Cortex of kidney (tissue), 1 donor: ENCODE results near the gene KRT34.
"Not testable (repeated sequence)": the region's sequence is repeated elsewhere in the genome, so short reads cannot be mapped to it uniquely, and the experiment has no call there.

ENCODE experiments used
- DNase-seq: peaks from one replicate; lab custom pipeline; 2025; lab: John Stamatoyannopoulos, UW

The KRT34 gene

GRCh38 chr17:41404024-41404671, 22.0 kb upstream of the KRT34 start:
- no peak for DNase-seq

- DNase-seq, result no peak
Observed at GRCh38 chr17:41403404-41404023, 21.4 kb upstream of the KRT34 start.

- no peak for DNase-seq
Observed at GRCh38 chr17:41402161-41402560, 20.1 kb upstream of the KRT34 start.

- no peak for DNase-seq
Observed at GRCh38 chr17:41396996-41397660, 15.0 kb upstream of the KRT34 start, which contains the start of gene KRT31. TSS of gene KRT31 (minus strand) at chr17:41397608. CDS start at chr17:41397539, 69 bp downstream.

- DNase-seq, result no peak
Observed at GRCh38 chr17:41396340-41396739, 14.2 kb upstream of the KRT34 start.

- DNase-seq, result no peak
Observed at GRCh38 chr17:41395611-41396010, 13.5 kb upstream of the KRT34 start.

GRCh38 chr17:41395044-41395443, 12.9 kb upstream of the KRT34 start:
- DNase-seq, result not testable (repeated sequence)

- no peak for DNase-seq
Observed at GRCh38 chr17:41394254-41394996, 12.3 kb upstream of the KRT34 start.

GRCh38 chr17:41393826-41394225, 11.7 kb upstream of the KRT34 start:
- DNase-seq, result no peak

- DNase-seq, result no peak
Observed at GRCh38 chr17:41393294-41393693, 11.2 kb upstream of the KRT34 start.

- no peak for DNase-seq
Observed at GRCh38 chr17:41392278-41392677, 10.2 kb upstream of the KRT34 start.

- DNase-seq, result no peak
Observed at GRCh38 chr17:41391535-41391934, 9.4 kb upstream of the KRT34 start.

- DNase-seq, result no peak
Observed at GRCh38 chr17:41390411-41390938, 8.4 kb upstream of the KRT34 start.

GRCh38 chr17:41387670-41388069, 5.6 kb upstream of the KRT34 start:
- no peak for DNase-seq

- no peak for DNase-seq
Observed at GRCh38 chr17:41386227-41386626, 4.1 kb upstream of the KRT34 start.

GRCh38 chr17:41383690-41384089, 1.6 kb upstream of the KRT34 start:
- DNase-seq, result no peak

- DNase-seq, result no peak
Observed at GRCh38 chr17:41382394-41382793, 288 bp upstream of the KRT34 start.

- DNase-seq, result not testable (repeated sequence)
Observed at GRCh38 chr17:41380091-41380490, 2.0 kb downstream of the KRT34 start.

GRCh38 chr17:41377546-41377945, 4.6 kb downstream of the KRT34 start:
- no peak for DNase-seq

- no peak for DNase-seq
Observed at GRCh38 chr17:41369713-41370112, 12.4 kb downstream of the KRT34 start, which contains the start of gene KRT33B. TSS of gene KRT33B (minus strand) at chr17:41369813. CDS start at chr17:41369750, 63 bp downstream.

- no peak for DNase-seq
Observed at GRCh38 chr17:41369023-41369422, 13.1 kb downstream of the KRT34 start.

GRCh38 chr17:41367426-41368075, 14.6 kb downstream of the KRT34 start:
- no peak for DNase-seq
